ENCODE data around the gene CYFIP2. TPM values are rescaled to one million over a fixed set of nuclear protein-coding genes. Genes with fewer than 3 reads are reported as not detected.
A peak's percentile ranks its signal among the peaks of the same experiment; 100 is the strongest.

Gene CYFIP2
- total RNA-seq, 2 donors from 2014 or later = 17.8 to 25.2 TPM

DNA sequence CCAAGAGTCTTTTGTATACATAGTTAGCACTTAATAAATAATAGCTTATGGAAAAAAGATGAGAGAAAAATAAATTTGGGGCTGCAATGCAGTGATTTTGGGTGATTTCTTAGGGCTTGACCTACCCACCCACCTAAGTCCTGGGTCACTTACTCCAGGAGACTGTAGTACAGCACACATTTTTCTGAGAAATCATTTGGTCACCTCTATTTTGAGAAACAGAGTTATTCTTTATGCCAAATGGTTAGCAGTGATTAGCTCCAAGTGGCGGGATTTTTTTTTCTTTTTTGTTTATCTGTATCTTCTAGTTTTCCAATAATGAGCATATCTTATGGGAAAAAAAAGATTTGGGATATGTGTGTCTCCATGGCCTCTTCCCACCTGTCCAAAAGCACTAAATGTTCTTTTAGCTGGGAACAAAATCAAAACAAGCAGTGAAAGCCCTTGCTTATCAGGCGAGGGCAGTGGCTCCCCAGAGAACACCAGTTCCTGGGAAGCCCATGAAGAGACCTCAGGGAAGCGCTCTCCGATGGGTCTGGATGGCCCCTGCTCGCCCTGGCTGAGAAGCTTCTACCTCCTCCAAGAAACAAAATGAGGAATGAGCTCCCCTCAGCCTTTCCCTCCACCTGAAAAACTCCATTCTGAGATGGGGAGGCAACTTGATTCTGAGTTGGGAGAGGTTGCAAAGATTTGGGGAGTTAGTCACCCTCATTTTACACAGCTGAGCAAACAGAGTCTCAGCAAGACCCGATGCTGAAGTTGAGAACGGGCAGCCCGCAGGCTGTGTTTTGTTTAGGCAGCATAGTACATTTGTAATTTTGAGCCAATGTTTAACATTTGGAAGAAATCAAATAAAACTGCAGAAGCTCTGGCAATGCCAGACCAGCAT, 69.9 kb downstream of the CYFIP2 start:
- no peaks in the 10 kb centered on the region for H3K9me3 ChIP-seq
- TF ChIP-seq POLR2A (IDR thresholded peaks at IDR 0.05) = no peak
- intact Hi-C loops (cut with DNase I) = no loop called here
- WGBS = 18% methylated on average over 8 of the region's 8 CpGs
- H3K27ac ChIP-seq = peak overlapping the region; percentile 57 to 58
- H3K36me3 ChIP-seq = no peaks in the 10 kb centered on the region
- DNase-seq (ENCODE audit: low spot score) = peak; percentile 36
- H3K27me3 ChIP-seq (replicated peaks; ENCODE audit: insufficient read depth) = no peaks in the 10 kb centered on the region
- H3K4me3 ChIP-seq = no peak overlapping the region
- no peaks in the 10 kb centered on the region for H3K4me1 ChIP-seq (replicated peaks)

- DNase-seq (ENCODE audit: low spot score) = no peak
- no peaks in the 10 kb centered on the region for H3K9me3 ChIP-seq
- no peaks in the 10 kb centered on the region for H3K4me1 ChIP-seq (replicated peaks)
- TF ChIP-seq, protein P1, sequence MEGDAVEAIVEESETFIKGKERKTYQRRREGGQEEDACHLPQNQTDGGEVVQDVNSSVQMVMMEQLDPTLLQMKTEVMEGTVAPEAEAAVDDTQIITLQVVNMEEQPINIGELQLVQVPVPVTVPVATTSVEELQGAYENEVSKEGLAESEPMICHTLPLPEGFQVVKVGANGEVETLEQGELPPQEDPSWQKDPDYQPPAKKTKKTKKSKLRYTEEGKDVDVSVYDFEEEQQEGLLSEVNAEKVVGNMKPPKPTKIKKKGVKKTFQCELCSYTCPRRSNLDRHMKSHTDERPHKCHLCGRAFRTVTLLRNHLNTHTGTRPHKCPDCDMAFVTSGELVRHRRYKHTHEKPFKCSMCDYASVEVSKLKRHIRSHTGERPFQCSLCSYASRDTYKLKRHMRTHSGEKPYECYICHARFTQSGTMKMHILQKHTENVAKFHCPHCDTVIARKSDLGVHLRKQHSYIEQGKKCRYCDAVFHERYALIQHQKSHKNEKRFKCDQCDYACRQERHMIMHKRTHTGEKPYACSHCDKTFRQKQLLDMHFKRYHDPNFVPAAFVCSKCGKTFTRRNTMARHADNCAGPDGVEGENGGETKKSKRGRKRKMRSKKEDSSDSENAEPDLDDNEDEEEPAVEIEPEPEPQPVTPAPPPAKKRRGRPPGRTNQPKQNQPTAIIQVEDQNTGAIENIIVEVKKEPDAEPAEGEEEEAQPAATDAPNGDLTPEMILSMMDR (IDR thresholded peaks at IDR 0.05) = no peak
- no peak for TF ChIP-seq POLR2A (IDR thresholded peaks at IDR 0.05)
- TF ChIP-seq POLR2AphosphoS5 (IDR thresholded peaks at IDR 0.05) = no peak
- H3K27ac ChIP-seq = peak overlapping the region; percentile 57 to 58
- WGBS = 17% methylated on average over 3 of the region's 3 CpGs
- no peaks in the 10 kb centered on the region for H3K36me3 ChIP-seq
- intact Hi-C loops (cut with DNase I) = no loop called here
- no peak overlapping the region for H3K4me3 ChIP-seq
- no peaks in the 10 kb centered on the region for H3K27me3 ChIP-seq (replicated peaks; ENCODE audit: insufficient read depth)
These were observed 70.5 kb downstream of the CYFIP2 start for GRCh38 chr5:157336423-157336744.

DNA sequence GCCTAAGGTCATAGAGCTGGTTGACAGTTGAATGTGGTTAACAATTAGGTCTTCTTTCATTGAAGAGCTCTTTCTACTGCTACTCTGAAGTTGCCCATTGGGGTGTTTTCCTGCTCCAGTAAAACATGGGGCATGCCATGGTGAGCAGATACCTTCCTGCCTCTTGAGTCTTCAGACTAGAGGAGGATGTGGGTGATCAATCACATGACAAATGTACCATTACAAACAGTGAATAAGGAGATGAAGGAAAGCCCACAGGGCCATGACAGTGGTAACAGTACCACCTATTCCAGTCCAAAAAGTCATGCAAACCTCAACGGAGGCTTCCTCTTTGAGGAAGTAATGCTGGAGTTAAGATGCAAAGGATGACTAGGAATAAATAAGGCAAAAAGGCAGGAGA, 73.5 kb downstream of the CYFIP2 start:
- TF ChIP-seq POLR2AphosphoS5 (IDR thresholded peaks at IDR 0.05) = no peak
- TF ChIP-seq, protein P1 (IDR thresholded peaks at IDR 0.05) = no peak
- no peak for TF ChIP-seq POLR2A (IDR thresholded peaks at IDR 0.05)
- intact Hi-C loops (cut with DNase I) = no loop called here
- no peaks in the 10 kb centered on the region for H3K4me1 ChIP-seq (replicated peaks)
- no peak overlapping the region for H3K4me3 ChIP-seq
- H3K36me3 ChIP-seq = no peaks in the 10 kb centered on the region
- no peak overlapping the region for H3K27ac ChIP-seq
- H3K9me3 ChIP-seq = no peaks in the 10 kb centered on the region
- 97% methylated on average over 1 of the region's 1 CpG for WGBS
- DNase-seq (ENCODE audit: low spot score) = no peak
- H3K27me3 ChIP-seq (replicated peaks; ENCODE audit: insufficient read depth) = no peaks in the 10 kb centered on the region

- 87% methylated on average over 16 of the region's 16 CpGs for WGBS
- TF ChIP-seq POLR2AphosphoS5 (IDR thresholded peaks at IDR 0.05) = no peak
- TF ChIP-seq POLR2A (IDR thresholded peaks at IDR 0.05) = no peak
- TF ChIP-seq, protein P1 (IDR thresholded peaks at IDR 0.05) = peak in 2 of 4 experiments; percentile 12 to 37
These were observed 77.0 kb downstream of the CYFIP2 start for GRCh38 chr5:157342822-157343402.

DNA sequence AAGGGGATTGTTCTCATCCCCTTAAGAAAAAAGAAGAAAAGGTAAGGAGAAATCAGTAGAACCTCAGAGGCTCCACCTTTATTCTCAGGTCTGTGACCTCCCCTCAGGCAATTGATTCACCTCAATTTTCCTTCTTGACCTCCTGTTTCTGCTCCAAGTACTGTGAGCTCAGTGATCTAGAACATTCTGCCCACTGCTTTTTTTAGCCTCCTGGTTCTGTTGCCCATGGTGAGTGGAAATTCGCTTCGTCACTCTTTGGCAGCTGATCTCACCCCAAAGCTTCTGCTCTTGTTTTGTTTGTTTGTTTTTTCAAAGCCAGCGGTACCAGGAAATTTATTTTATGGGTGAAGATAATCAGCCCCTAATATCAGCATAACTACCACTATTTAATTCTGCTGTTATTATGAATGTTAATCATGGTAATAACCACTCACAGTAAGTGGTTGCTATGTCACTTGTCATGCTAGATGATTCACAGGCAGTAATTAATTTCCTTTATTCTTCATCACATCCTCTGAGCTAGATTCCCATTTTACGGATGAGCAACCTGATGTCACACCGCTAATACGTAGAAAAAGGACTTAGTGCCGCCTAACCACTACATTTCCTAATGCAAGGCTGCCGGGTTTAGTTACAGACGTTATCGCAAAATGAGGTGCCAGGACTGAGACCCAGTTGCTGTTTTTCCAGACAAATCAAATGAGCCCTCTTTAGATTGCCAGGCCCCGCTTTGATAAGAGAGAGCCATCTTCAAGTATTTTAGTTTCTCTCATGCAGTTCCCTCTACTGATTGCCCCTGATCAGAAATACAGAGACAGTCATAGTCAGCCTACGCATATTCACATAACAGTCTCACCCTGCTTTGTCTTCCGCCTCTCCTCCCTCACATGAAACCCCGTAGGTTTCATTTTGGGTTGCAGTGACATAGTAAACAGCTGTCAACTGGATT, 78.2 kb downstream of the CYFIP2 start:
- 88% methylated on average over 14 of the region's 14 CpGs for WGBS
- Histone ChIP-seq H3K27me3 (replicated peaks; ENCODE audit: insufficient read depth) (no peaks in the 10 kb centered on the region), H3K36me3 (no peaks in the 10 kb centered on the region), H3K9me3 (no peaks in the 10 kb centered on the region), H3K4me1 (replicated peaks) (no peaks in the 10 kb centered on the region), H3K27ac (no peak overlapping the region), H3K4me3 (no peak overlapping the region)
- TF ChIP-seq POLR2AphosphoS5 (IDR thresholded peaks at IDR 0.05) (no peak), POLR2A (IDR thresholded peaks at IDR 0.05) (no peak)
- TF ChIP-seq, protein P1 (IDR thresholded peaks at IDR 0.05) = no peak
- intact Hi-C loops (cut with DNase I) = no loop called here
- no peak for DNase-seq (ENCODE audit: low spot score)

More at GRCh38 chr5:157342822-157343402, 77.0 kb downstream of the CYFIP2 start:
- Histone ChIP-seq H3K27ac (no peak overlapping the region), H3K36me3 (no peaks in the 10 kb centered on the region), H3K9me3 (no peaks in the 10 kb centered on the region), H3K4me3 (no peak overlapping the region), H3K4me1 (replicated peaks) (no peaks in the 10 kb centered on the region), H3K27me3 (replicated peaks; ENCODE audit: insufficient read depth) (no peaks in the 10 kb centered on the region)
- intact Hi-C loops (cut with DNase I) = no loop called here
- no peak for DNase-seq (ENCODE audit: low spot score)

Measured in prostate gland (tissue), 2 donors.